Ecto neural progenitor cell (in vitro differentiated cells): ENCODE data around the gene SERHL2.
"Not testable (repeated sequence)": the region's sequence is repeated elsewhere in the genome, so short reads cannot be mapped to it uniquely, and the experiment has no call there.

Source experiments
- DNase-seq: peaks from one replicate; pipeline ENCODE4 v3.0.0-alpha.2; 2018; ENCODE audit warnings: low spot score

Gene SERHL2

DNA sequence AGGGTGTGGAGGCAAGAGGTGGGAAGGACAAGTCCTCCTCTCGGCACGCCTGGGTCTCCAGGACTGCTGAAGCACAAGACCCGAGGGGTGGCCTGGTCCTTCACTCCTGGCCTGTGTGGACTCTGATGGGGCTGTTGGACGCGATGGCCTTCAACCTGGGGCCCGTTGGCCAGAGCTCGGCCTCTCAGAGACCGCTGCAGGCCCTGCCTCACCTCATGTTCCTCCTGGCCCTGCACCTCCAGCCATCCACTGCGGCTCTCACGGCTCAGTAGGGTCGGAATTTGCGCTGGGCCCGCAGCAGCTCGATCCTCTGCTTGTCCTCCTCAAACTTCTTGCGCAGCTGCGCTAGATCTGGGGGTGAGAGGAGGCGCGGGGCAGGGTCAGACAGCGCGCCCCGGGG is 20.7 kb downstream of the SERHL2 start:
- DNase-seq = not testable (repeated sequence)

DNA sequence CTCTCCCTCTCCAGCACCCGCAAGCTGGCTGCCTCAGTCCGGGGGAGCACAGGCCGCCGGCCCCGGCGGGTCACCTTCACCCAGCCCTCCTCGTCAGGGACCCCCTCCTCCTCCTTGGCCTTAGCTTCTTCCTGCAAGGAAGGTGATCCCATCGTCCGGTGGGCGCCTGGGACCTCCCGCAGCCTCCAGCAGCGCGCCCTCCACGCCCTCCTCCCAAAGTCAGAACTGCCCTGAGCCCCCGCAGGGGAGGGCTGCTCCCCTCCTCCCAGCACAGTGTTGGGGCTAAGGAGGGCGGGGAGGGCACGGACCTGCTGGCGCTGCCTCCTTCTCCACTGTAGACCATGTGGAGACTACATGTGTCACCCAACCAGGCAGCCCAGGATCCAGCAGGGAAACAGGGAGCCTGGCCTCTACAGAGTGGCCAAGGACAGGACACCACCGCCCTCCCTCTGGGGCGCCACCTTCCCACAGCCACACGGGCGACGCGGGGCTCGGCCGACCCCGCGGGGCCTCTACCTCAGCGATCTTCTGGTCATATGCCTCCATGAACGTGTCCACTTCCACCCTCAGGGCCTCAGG is 22.3 kb downstream of the SERHL2 start:
- not testable (repeated sequence) for DNase-seq

DNA sequence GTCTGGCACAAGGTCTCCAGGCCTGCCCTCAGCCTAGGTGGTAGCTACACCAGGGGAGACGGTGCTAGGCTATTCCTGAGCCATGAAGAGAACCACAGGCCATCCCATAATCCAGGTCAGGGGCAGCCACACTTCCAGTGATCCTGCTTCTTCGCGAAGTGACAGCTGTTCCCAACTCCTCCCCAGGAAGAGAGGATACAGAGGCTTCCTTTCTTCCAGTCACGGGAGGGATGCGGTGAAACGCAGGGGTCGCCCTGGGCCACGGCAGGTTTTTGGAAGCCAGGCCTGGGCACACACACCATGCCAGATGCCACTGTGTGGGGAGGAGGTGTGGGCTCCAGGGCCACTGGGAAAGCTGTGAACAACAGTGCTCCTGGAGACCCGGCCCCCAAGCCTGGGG is 23.4 kb downstream of the SERHL2 start:
- not testable (repeated sequence) for DNase-seq

DNA sequence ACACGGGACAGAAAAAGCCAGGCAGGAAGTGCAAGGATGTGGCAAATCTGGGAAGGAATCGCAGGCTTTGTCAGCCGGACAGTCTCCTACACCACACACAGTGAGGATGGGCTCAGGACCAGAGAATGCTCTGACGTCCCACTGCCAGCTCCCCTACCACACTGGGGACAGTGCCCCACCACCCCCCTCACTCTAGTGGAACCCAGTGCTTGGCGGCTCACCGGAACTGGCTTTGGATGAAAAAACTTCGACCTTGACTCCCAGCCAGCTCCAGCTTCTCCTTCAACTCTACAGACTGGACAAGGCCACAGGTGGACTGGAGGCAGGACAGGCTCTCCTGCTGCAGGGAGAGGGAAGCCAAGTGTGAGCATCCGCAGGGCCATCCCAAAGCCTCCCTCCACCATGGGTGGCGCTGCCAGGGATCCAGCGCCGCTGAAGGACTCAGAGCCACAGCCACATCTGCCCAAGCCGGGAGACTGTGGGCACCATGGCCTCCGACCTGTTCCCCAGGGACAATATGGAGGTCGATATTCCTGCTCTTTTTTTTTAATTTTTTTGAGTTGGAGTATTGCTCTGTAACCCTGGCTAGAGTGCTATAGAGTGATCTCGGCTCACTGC is 24.0 kb downstream of the SERHL2 start:
- DNase-seq = no peak

DNA sequence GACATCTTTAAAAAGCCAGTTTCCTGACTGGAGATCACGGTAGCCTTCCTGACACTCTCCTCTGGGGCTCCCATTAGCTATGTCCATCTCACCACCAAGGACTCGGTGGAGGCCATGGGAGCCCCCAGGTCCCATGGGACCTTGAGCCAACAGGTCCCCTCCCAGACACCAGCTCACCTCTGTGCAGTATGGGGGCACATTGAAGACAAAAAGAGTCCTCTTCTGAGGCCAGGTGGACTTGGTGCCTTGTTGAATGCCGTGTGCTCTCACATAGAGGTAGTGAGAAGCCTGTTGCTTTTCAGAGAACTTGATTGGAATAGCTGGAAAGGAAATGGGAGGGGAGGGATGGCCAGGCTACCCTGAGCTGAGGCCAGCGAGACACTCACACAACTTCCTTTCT is 26.3 kb downstream of the SERHL2 start:
- DNase-seq = not testable (repeated sequence)

DNA sequence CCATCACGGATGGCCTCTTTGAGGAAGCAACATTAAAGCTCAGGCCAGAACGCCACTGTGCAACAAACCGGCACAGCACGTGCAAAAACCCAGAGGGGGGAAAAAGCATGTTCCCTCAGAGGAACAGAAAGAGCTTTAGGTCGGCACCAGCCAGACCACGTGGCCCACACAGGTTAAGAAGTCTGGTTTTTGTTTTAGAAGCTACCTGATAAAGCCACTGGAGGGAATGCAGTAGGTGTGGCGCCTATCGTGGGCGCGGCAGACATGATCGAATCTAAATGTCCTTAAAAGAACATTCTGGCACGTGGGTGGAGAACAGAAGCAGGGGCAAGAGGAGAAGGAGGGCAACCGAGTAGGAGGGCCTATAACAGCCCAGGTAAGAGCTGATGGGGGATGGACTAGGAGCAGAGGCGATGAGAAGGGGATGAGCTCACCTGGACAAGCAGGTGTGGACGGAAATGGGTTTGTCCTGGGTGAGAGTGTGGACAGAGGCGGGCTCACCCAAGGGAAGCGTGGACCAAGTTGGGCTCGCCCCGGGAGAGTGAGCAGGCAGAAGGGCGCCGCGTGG is 27.5 kb downstream of the SERHL2 start:
- DNase-seq = not testable (repeated sequence)

DNA sequence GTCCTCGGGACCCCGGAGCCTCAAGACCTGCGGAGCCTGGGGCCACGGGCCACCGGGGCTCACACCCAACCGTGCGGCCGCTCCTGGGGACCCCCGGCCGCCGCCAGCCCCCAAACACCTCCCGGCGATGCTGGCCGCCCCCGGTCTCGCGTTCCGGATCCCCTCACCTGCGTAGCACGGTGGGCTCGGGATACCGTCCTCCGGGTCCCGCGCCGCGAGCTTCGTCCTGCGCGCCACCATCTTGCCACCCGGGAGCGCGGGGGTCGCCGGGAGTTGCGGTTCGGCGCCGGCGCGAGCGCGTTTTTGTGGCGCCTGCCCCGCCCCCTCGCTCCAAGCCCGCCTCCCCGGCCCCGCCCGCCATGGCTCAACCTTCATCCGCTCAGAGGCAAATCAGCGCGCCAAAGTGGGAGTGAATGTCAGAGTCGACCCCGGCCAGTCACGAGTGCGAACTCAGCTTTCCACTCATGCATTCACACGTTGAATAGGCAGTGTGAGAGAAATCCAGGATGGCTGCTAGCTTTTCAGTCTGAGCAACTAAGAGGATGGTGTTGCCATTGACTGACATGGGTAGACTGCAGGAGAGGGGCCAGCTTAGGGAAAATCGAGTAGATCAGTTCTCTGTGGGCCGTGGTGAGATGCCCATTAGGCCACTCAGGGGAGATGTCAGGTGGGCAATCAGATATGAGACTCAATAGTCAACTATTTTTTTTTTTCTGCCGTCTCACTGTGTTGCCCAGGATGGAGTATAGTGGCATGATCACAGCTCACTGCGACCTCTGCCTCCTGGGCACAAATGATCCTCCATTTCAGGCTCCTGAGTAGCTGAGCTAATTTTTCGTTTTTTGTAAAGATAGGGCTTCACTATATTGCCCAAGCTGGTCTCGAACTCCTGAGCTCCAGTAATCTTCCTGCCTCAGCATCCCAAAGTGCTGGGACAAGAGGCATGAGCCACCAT is 28.3 kb downstream of the SERHL2 start:
- DNase-seq = peak; percentile 87

DNA sequence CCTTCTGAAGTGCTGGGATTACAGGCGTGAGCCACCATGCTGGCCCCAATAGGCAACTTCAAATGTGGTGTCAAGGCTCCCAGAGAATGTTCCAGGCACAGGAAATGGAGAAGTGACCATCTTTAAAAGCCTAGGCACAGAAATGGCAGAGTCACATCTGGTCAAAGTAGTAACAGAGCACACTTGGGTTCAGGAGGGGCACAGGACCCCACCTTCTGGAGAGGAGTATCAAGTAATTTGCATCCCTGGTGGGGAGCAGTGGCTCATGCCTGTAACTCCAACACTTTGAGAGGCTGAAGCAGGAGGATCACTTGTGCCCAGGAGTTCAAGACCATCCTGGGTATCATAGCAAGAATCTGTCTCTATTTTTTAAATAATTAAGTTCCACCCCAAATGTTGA is 29.2 kb downstream of the SERHL2 start:
- DNase-seq = no peak

DNA sequence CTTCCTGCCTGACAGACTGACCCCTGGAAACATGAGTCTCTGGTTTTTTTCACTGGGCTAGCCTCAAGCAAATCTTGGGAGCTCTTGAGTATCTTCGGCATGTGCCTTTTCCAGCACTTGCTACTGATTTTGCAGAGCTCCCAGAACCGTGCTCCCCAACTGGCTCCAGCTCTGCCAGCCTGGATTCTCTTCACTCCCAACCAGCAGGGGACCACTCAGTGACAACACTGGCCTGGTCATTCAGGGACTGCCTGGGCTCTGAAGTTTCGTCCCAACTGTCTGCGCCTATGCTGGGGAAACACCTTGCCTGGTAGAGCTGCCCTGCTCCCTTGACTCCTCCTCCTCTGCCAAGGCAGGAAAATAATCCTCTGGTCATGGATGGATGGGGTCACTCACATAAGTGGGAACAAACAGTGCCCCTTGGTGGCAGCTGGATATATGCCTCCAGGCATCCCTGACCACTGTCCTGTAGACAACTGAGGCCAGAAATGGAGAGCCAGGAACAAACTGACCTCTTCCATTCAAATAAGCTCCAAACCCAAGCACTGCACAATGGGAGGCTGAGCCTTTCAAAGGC is 30.7 kb downstream of the SERHL2 start:
- DNase-seq = no peak

DNA sequence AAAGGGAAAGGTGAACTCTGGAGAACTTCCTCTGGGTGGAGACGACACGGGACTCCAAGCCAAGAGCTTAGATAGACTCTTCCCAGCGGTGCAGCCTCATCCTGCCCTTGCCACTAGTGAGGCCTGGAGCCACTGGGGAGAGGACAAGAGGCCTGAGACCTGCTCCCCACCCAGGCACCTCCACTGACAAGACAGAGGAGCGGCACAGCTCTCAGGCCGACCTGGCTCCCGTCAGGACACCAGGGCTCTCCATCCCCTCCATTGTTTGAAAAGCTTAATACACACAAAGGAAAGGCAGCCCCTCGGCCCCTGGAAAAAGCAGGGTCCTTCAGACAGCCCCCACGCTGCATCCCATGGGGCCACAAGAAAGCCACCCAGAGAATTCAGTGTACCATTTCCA is 31.3 kb downstream of the SERHL2 start:
- DNase-seq = no peak

DNA sequence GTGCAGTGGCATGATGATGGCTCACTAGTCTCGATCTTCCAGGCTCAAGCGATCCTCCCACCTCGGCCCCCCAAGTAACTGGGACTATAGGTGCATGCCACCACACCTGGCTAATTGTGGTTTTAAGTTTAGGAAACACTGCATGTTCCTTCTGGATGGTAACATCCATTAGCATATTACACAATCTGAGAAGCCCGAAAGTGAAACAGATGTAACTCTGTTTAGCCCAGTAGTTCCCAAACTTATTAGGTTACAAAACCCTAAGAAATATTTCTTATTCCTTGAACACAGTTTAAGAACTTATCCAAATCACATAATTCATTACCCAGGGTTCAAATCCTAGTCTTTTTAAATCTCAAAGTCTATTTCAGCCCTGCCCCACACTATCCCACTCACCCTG is 32.6 kb downstream of the SERHL2 start:
- no peak for DNase-seq

DNA sequence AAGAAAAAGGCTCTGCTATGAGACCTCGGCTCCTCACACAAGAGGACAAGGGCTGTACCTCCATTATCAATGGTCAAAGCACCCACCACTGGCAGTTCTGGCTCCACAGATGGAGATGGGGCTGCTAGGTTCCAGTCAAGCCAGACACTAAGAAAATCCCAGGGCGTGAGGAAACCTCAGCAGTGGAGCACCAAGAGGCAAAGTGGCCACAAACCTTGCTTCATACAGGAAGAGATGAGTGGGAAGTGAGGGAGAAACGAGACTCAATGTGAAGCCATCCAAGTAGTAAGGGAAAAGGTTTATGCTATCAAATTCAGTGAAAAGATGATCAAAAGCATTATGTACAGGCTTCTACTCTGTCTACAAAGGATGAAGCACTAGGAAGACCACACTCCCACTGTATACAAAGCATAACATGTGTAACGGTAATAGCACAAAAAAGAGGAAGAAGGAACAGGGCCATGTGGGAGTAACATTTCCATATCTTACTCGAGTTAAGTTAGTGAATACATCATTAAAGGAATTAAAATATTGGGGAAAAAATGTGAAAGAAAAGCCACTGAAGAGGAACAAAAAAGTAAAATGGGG is 33.9 kb downstream of the SERHL2 start:
- DNase-seq = no peak

DNA sequence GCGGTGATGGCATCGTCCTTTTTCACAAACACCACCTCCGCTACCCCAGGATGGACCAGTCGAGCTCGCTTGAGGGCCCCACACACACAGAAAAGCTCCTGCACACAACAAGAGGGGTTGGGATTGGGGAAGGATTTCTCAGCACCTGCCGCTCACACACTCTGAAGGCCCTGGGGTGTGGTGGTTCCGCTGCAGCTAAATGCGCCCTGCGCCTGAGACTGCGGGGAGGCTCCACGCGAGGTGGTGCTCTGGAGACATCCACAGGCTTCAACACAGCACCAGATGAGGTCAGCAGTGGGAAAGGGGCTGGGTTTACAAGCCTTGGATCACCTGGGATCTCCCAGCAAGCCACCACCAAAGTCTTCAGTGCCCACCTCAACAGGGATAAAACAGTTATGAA is 38.2 kb downstream of the SERHL2 start:
- no peak for DNase-seq

DNA sequence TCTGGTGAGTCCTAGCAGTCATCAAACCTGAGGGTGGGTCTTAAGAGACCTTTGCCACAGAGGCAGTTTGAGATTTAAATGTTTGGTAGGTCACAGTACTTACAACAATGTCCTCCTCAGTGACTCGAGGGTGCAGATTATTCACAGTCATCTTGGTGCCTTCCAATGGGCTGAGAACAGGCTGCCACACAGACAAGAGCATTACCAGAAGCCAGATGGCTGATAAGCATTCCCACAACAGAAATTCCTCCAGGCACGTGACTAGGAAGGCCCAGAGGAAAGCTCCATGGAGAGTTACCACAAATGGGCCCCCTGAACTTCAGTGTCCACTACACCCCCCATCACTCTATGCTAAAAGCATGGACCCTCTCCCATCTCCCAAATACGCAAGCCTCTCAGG is 41.7 kb downstream of the SERHL2 start:
- DNase-seq = no peak

DNA sequence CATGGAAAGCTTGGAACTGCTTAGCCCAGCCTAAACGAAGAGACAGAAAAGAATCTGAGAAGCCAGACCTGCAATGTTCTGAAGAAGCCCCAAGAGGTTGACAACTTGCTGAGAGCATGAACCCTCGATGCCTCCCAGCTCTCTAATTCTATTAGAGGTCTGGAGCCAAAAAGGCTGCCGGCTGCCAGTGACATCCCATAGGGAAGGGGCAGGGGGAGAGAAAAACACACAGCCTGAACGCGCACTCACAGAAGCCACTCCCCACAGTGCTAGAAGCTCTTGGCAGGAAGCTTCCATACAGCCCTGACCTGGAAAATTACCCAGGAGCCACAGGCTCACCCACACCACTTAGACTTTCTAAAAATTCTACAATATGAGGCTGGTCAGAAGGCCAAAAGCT is 42.6 kb downstream of the SERHL2 start:
- no peak for DNase-seq

DNA sequence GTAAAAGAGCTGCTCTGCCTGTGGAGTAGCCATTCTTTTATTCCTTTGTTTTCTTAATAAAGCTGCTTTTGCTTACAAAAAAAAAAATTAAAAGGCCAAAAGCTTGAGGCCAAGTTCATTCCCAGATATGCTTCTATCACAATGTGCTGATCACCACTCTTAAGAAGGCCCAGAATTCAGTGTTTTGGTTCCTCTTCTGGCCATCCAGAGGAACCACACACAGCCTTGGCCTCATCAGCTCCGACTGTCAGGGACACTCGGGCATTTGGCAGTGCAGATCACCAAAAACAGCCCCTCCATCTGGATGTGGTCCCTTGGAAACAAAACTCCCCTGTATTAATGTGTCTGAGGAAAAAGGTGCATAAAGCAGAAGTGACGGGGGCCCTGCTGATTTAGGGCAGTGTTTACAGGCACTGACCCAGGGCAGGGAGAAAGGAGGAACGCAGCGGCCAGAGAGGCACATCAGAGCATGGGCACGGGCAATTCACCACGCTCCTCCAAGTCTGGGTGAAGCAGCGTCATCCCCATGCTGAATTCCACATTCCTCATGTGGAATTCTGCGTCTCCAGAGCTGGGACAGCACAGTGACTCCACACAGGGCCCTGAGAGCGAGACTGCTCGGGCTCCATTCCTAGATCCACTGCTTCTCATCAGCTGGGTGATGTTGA is 43.2 kb downstream of the SERHL2 start:
- DNase-seq = no peak

DNA sequence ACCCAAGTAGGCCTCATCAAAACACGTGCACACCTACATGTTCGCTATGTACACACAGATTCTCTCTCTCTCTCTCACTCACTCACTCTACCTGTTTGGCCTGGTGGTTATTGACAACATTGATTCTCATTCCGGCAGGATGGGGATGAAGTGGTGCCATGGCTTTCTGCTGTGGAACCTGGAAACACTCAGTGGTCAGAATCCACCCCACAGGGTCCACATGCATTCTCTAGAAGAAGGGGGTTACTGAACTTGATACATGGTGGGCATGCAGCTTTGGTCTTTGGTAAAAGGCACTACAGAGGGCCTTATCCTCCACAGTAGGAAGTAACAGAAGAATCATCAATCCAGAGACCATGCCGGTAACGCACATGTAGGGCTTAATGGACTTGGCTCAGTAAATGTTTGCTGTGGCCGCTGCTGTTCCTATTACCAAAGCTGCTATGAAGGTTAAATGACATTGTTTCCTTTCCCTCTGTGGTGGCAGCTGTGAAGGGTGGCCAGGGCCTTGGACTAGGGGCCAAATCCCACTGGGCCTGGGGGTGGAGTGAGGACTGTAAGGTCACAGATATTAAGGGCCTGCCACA is 48.2 kb downstream of the SERHL2 start:
- no peak for DNase-seq

DNA sequence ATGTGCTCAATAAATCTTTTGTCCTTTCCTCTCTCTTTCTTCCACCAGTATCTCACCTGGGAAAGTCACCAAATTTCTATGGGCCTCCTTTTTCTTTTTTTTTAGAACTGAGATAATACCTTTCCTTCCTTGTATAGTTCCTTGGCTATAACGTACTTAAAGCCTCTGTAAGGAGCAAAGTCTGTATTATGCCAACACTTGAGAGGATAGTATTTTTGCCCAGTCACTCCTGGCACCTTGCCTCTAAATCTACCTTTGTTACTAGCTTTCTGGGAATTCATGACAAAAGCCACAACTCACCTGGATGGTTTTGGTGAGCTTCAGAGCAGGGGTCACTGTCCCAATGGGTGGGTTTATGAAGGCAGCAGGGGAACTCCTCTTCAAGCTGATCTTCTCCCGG is 48.7 kb downstream of the SERHL2 start:
- no peak for DNase-seq

DNA sequence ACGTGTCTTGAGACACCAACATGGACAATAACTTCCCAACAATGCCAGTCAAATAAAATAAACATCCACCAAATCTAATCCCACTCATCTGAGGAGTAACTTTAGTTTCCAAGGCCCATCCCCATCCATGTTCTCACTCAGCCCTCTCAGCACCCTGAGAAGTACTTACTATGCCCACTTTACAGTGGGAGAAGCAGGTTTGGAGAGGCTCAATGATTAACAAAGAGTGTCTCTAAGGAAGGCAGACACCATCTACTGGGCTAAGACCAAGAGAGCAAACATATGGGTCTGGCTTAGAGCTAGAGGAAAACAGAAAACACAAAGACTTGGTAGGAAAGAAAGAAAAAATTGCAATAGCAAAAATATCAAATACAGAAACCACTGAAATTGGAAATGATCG is 49.7 kb downstream of the SERHL2 start:
- DNase-seq = no peak

DNA sequence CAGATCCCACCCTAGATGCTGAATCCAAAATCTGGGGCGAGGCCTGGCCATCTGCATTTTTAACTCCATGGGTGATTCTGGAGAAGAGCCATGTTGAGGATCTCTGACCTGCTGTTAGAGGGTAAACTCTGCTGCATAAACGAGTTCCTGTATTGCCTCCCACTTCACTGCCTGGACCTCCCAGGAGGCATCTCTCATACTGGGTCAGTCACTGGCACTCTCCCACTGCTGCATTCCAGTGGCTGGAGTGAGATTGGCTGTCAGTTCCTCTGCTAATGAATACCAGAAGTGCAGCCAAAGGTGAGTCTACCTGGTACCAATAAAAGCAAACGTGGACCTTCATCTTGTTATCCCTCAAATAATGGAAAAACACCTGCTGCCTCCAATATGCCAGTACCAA is 50.6 kb downstream of the SERHL2 start:
- no peak for DNase-seq

DNA sequence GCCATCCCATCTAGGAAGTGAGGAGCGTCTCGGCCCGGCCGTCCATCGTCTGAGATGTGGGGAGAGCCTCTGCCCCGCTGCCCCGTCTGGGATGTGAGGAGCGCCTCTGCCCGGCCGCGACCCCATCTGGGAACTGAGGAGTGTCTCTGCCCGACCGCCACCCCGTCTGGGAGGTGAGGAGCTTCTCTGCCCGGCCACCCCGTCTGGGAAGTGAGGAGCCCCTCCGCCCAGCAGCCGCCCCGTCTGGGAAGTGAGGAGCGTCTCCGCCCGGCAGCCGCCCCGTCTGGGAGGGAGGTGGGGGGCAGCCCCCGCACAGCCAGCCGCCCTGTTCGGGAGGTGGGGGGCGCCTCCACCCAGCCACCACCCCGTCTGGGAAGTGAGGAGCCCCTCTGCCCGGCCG is 53.9 kb downstream of the SERHL2 start:
- not testable (repeated sequence) for DNase-seq
